Calu3 (cell line): Measurements from ENCODE around the gene AMZ1. TPM values are rescaled to one million over a fixed set of nuclear protein-coding genes. Genes with fewer than 3 reads are reported as not detected.

Experiments
- BruUV-seq: library from RNA; stranded (reverse); fragments of 400-500 nt; replicated peaks from 2 replicates; lab custom pipeline; 2021; lab: Mats Ljungman, UMichigan
- CTCF ChIA-PET: fragments of 300-600 bp; sonication (Branson Sonifier 250); formaldehyde crosslinking; loops from one replicate; lab custom pipeline; 2022; ENCODE audit warnings: antibody characterized with exemption; lab: Charles Lee
- DNase-seq: peaks from one replicate; pipeline ENCODE4 v3.0.0; 2022
- H3K27ac Mint-ChIP-seq: one replicate; pipeline ENCODE4 v1.8.0; 2022; ENCODE audit warnings: mixed read lengths; ENCODE audit not compliant: unreplicated experiment
- H3K27me3 Mint-ChIP-seq: one replicate; pipeline ENCODE4 v1.8.0; 2022; ENCODE audit warnings: mixed read lengths; ENCODE audit not compliant: unreplicated experiment
- H3K36me3 Mint-ChIP-seq: one replicate; pipeline ENCODE4 v1.8.0; 2022; ENCODE audit warnings: mild to moderate bottlenecking, moderate library complexity, mixed read lengths; ENCODE audit not compliant: insufficient read depth, unreplicated experiment
- H3K4me1 Mint-ChIP-seq: one replicate; pipeline ENCODE4 v1.8.0; 2022; ENCODE audit warnings: mild to moderate bottlenecking, low read depth, mixed read lengths; ENCODE audit not compliant: unreplicated experiment
- H3K4me3 Mint-ChIP-seq: one replicate; pipeline ENCODE4 v1.8.0; 2022; ENCODE audit warnings: mild to moderate bottlenecking, low read depth, moderate library complexity, mixed read lengths; ENCODE audit not compliant: unreplicated experiment
- H3K9me3 Mint-ChIP-seq: one replicate; pipeline ENCODE4 v1.8.0; 2022; ENCODE audit warnings: low read depth, mixed read lengths; ENCODE audit not compliant: unreplicated experiment
- intact Hi-C: fragments of 100-400 bp; cut with micrococcal nuclease; formaldehyde crosslinking; loops from one replicate; pipeline ENCODE4 v1.10.0; 2022; ENCODE audit not compliant: unreplicated experiment
- total RNA-seq: library from RNA; stranded (reverse); gene quantifications from 2 replicates; pipeline ENCODE4 v1.2.3, GENCODE V29; 2022
- TF ChIP-seq, protein P1 (sequence below): fragments of 200-600 bp; IDR thresholded peaks from one replicate; pipeline ENCODE4 v1.8.0; 2022; ENCODE audit warnings: antibody characterized with exemption; ENCODE audit not compliant: unreplicated experiment

Gene AMZ1
- total RNA-seq, 1 experiment from 2014 or later = 0.12 TPM

- intact Hi-C loops = no loop called here
- H3K36me3 Mint-ChIP-seq = peaks cover 43% of the 10 kb centered on the region
- TF ChIP-seq, protein P1, sequence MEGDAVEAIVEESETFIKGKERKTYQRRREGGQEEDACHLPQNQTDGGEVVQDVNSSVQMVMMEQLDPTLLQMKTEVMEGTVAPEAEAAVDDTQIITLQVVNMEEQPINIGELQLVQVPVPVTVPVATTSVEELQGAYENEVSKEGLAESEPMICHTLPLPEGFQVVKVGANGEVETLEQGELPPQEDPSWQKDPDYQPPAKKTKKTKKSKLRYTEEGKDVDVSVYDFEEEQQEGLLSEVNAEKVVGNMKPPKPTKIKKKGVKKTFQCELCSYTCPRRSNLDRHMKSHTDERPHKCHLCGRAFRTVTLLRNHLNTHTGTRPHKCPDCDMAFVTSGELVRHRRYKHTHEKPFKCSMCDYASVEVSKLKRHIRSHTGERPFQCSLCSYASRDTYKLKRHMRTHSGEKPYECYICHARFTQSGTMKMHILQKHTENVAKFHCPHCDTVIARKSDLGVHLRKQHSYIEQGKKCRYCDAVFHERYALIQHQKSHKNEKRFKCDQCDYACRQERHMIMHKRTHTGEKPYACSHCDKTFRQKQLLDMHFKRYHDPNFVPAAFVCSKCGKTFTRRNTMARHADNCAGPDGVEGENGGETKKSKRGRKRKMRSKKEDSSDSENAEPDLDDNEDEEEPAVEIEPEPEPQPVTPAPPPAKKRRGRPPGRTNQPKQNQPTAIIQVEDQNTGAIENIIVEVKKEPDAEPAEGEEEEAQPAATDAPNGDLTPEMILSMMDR = no peak
- H3K4me1 Mint-ChIP-seq = no peaks in the 10 kb centered on the region
- no peaks in the 10 kb centered on the region for H3K9me3 Mint-ChIP-seq
- CTCF ChIA-PET = no interaction called here
- DNase-seq = no peak
- H3K4me3 Mint-ChIP-seq = no peak overlapping the region
- no TSS peak for BruUV-seq
- H3K27me3 Mint-ChIP-seq = no peaks in the 10 kb centered on the region
- no peak overlapping the region for H3K27ac Mint-ChIP-seq
Observed at GRCh38 chr7:2646680-2647571, 41.1 kb upstream of the AMZ1 start.

GRCh38 chr7:2647594-2648172, 40.3 kb upstream of the AMZ1 start:
- H3K36me3 Mint-ChIP-seq = peaks cover 50% of the 10 kb centered on the region
- BruUV-seq = no TSS peak
- TF ChIP-seq, protein P1 = no peak
- intact Hi-C loops = no loop called here
- H3K4me3 Mint-ChIP-seq = no peak overlapping the region
- no peaks in the 10 kb centered on the region for H3K27me3 Mint-ChIP-seq
- no peak overlapping the region for H3K27ac Mint-ChIP-seq
- no peak for DNase-seq
- no peaks in the 10 kb centered on the region for H3K4me1 Mint-ChIP-seq
- H3K9me3 Mint-ChIP-seq = no peaks in the 10 kb centered on the region
- CTCF ChIA-PET = no interaction called here

GRCh38 chr7:2649139-2649838, 38.7 kb upstream of the AMZ1 start:
- BruUV-seq = no TSS peak
- CTCF ChIA-PET = no interaction called here
- Mint-ChIP-seq H3K4me1 (no peaks in the 10 kb centered on the region), H3K27ac (no peak overlapping the region), H3K4me3 (no peak overlapping the region), H3K36me3 (peaks cover 48% of the 10 kb centered on the region), H3K9me3 (no peaks in the 10 kb centered on the region), H3K27me3 (no peaks in the 10 kb centered on the region)
- intact Hi-C loops = no loop called here
- no peak for DNase-seq
- TF ChIP-seq, protein P1 = no peak

DNA sequence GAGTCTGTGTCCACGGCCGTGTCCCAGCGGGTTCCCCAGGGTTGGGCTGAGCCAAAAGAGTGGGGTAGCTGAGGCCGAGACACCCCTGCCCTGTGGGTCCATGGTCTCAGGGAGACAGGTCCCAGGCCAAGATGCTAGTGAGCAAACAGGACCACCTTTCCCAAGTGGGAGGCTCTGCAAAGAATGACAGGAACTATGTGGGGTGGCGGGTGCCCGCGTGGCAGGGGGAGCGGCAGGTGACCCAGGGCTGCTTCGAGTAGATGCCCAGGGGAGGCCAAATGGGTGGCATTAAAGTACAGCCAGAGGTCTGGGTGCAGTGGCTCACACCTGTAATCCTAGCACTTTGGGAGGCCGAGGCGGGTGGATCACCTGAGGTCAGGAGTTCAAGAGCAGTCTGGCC, 38.0 kb upstream of the AMZ1 start:
- Mint-ChIP-seq H3K4me3 (no peak overlapping the region), H3K27ac (no peak overlapping the region), H3K4me1 (no peaks in the 10 kb centered on the region), H3K27me3 (no peaks in the 10 kb centered on the region), H3K9me3 (no peaks in the 10 kb centered on the region), H3K36me3 (peaks cover 51% of the 10 kb centered on the region)
- BruUV-seq = no TSS peak
- no peak for DNase-seq
- CTCF ChIA-PET = no interaction called here
- intact Hi-C loops = no loop called here
- TF ChIP-seq, protein P1 = no peak
